GM19023 (cell line): Measurements from ENCODE around the gene FLOT2.
"Not testable (repeated sequence)": the region's sequence is repeated elsewhere in the genome, so short reads cannot be mapped to it uniquely, and the experiment has no call there.

Experiments used
- ATAC-seq: cut with Tn5 transposase; IDR thresholded peaks from one replicate; pipeline ENCODE4 v1.9.1; 2021; ENCODE audit warnings: mild to moderate bottlenecking, moderate library complexity; ENCODE audit not compliant: unreplicated experiment

The FLOT2 gene, protein sequence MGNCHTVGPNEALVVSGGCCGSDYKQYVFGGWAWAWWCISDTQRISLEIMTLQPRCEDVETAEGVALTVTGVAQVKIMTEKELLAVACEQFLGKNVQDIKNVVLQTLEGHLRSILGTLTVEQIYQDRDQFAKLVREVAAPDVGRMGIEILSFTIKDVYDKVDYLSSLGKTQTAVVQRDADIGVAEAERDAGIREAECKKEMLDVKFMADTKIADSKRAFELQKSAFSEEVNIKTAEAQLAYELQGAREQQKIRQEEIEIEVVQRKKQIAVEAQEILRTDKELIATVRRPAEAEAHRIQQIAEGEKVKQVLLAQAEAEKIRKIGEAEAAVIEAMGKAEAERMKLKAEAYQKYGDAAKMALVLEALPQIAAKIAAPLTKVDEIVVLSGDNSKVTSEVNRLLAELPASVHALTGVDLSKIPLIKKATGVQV

DNA sequence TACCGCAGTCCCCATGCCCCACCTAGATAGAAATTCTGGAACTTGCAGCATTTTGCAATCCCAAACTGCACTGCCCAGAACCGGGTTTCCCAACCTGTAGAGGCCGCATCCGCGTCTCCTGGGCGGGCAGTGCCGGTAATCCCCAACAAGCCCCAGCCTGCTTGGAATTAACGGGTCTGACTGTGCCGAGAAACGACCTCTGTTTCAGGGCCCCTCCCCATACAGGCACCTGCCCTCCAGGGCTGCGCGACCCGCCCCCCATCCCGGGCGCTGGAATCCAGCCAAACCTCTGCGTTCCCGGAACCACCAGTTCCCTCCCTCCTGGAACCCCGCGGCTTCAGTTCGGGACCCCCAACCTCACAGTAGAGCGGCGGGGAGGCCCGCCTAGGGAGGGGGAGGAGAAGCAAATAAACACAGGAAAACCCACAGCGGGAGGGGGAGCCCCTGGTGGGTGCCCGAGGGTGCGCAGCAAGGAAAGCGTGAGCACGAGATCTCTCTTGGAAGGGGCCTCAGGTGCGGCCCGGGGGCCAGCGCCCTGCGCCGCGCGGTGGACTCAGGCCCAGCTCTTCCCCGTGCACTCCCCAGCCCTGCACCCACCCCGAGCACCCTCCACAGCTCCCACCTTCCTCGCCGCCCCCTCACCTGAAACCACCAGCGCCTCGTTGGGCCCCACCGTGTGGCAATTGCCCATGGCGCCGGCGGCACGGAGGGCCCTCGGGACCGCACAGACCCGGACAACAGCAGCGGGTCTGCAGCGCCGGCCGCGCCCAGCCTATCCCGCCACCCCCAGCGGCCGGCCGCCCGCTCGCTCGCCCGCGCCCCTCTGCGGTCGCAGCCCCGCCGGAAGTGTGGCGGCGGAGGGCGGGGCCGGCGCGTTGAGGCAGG lies at the start of gene FLOT2:
Gene FLOT2 (minus strand): TSS at position 850 of the 885 bp plus-strand sequence. CDS start 159 bp downstream, at position 691.
- no peak for ATAC-seq

DNA sequence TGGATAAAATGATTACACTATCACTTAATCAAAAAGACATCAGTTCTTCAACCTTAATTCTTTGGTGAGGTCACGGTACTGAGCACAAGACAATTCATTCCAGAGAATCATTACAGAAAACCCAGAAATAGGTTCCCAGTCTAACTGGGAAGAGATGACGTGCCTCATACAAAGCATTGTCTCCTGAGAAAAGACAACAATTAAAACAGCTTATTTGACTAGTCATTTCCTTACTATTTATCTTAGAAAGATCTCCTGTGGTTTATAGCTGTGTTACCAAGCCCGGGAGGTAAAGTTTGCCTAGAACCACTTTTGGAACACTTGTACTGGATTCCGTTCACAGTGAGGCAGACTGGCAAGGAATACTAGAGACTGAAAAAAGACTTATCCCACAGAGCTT lies 48.7 kb upstream of the FLOT2 start:
- no peak for ATAC-seq

DNA sequence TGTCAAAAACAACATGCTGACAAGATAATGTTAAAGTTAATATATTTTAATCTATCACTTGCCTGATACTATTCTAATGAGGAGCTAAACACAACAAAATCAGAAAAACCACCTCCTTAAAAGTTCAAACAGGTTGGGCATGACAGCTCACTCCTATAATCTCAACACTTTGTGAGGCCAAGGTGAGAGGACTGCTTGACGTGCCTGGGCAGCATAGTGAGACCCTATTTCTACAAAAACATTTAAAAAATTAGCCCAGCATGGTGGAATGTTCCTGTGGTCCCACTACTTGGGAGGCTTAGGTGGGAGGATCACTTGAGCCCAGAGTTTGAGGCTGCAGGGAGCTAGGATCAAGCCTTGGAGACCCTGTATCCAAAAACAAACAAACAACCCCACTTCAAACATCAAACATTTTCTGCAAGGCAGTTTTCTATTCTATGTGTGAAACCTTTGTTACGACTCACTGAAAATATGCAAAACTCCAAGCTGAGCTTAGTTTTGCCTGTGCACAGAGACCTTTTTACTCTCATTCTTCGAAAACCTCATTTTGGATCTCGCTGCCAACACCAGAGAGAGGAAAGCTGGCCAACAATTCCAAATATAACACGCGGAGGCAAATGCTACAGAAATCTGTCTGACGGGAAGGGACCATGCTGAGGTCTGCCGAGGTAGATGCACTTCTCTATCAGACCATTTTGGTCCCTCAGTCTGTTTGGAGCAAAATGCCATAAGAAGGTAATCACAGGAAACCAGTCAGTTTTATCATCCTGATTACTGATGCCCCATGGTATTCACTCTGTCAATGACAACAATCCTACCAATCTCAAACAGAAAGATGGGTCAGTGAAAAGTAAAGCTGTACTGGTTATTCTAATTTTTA lies 47.6 kb upstream of the FLOT2 start:
- no peak for ATAC-seq

DNA sequence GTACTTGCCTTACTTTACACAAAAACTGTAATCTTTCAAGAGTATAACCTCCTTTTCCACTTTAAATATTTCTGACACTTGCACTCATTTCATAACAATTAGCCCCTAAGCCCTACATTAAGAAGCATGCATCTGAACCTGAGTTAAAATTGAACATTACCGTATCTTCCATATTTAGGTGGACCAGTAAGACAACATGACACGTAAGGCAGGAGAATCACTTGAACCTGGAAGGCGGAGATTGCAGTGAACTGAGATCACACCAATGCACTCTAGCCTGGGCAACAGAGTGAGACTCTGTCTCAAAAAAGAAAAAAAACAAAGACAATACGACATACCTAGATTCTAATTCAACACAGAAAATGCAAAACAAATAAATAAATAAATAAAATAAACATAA lies 46.8 kb upstream of the FLOT2 start:
- no peak for ATAC-seq

DNA sequence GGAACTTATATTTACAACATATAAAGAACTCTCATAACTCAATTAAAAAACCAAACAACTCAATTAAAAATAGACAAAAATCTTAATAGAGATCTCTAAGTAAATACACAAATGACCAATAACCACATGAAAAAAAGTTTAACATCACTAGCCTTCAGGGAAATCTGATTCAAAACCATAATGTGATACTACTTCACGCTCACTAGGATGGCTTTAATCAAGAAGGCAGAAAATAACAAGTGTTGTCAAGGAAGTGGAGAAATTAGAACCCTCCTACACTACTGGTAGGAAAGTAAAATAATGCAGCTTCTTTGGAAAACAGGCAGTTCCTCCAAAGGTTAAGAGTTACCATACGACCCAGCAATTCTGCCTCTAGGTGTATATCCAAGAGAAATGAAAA lies 45.4 kb upstream of the FLOT2 start:
- no peak for ATAC-seq

DNA sequence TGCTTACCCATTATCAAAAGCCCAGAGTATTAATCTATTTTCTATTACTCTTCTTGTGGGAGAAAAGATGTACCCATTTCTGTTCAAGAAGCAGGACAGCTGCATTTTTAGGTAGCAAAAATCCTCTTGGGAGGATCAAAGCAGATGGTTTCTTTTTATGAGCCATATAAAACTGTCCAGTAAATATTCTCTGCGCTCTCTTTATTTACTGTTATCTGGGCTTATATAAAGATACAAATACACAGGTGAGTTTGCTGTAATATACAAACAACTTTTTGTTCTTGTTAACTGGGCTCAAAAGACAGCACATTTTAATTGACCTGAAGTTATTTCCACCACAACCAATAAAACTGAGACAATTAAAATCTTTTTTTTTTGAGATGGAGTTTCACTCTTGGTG lies 43.7 kb upstream of the FLOT2 start:
- no peak for ATAC-seq

DNA sequence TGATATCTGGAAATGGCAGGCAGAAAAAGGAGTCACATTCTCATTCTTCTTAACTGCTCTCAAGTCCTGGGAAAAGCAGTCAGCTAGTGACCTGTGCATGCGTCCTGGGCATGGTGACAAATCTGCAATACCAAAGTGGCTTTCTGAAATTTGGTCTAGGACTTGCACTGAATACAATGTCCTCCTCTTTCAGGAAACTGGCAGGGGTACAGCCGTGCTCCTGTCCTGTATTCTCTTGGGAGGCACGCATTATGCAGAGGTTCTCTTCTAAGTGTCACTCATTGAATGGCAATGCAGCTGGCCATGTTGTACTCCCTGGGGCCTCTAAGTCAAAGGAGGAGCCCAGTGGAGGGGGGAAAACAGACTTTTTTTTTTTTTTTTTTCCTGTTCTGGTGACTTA lies 43.1 kb upstream of the FLOT2 start:
- ATAC-seq, result no peak

DNA sequence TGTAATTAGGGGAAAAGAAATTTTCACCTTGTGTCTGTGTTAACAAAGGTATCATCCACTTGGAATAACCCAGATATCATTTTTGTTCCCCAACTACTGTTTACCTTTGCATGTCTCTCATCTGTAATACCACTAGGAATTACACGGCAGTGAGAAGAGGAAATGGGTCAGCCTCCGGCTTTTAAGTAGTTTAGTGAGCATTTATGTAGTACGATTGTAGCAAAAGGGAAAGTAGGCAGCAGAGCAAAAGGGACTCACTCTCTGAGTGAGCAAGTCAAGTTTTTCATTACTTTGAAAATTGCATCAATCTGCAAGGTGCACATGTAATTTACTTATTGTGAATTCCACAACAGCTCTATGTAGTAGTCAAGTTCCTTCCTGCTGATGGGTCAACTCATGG lies 42.6 kb upstream of the FLOT2 start:
- ATAC-seq, result no peak

DNA sequence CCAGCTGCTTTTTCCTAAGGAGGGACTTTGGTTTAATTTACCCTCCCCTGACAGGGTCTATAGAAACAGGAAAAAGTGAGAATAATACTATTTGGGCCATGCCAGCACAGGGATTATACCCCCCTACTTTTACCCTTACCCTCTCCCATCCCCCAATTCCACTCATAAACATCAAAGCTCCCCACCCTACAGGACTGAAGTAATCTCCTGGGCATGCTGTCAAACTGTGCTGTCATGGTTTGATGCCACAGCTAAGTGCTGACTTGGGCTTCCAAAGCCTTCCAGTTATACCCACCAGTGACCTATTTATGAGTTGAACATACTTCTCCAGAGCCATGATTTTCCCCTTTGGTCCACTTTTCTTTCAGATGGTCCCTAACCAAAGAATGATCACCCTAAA lies 41.0 kb upstream of the FLOT2 start:
- no peak for ATAC-seq

DNA sequence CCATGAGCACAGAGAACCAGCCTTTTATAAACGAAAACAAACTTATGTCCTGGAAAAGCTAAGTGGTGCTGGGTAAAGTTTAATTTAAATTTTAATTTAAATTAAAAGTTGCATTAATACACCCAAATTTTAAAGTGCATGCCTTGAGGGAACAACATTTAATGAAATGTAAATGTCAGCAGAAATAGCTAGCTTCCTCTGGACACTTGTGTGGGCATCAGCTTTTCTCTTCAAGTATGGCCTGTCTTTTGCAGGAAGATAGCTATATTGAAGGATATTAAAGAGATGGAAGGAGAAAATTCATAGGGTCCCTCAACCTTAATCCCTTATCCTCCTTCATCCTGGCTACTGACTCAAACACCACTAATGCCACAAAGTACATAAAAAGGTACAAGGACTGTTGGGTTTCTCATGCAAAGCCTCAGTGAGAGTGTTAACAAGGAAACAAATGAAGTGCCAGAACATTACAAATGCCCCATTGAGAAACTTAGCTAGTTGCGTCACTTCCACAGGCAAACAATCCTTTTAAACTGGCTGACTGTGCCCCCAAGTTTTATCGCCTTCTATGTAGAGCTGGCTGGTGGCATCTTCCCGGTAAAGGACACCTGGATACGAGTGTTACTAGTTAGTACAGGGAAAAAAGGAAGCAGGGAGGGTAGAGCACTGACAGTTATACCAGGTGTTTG lies 39.7 kb upstream of the FLOT2 start:
- no peak for ATAC-seq

DNA sequence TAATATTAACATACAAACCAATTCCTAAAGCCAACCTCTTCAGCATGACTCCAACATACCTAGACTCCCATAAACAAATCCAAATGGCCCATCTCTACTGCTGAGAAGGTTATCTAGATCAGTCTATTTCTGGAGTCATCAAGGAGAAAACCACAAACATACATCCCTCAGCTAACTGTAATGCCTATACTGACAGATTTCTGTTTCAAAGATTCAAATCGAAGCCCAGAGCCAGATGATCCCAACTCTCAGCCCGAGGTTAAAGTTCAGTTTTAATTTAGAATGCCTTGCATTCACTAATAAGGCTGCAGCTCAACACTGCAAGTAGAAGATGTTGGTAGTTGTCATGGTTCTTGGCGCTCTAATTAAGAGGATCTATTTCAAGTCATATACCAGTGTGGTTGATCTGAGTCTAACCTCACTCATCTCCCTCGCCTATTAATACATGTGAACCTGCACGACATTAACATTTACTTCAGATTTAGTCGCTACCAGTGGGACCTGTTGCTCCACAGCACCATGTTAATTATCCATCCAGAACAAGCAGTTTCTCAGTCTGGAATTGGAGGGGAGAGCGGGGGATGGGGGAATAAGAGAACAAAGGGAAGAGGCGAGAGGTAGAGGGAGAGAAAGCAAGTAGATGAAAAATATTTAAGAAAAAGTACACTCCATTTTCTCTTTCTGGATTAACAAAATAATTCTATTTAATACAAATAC lies 38.4 kb upstream of the FLOT2 start:
- no peak for ATAC-seq

DNA sequence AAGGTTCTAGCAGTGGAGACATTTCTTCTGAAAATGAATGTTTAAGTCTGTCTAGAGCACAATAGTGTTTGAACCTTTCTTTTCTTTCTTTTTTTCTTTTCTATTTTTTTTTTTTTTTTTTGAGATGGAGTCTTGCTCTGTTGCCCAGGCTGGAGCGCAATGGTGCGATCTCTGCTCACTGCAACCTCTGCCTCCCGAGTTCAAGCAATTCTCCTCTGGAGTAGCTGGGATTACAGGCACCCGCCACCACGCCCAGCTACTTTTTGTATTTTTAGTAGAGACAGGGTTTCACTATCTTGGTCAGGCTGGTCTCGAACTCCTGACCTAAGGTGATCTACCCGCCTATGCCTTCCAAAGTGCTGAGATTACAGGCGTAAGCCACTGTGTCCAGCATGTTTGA lies 37.0 kb upstream of the FLOT2 start:
- ATAC-seq, result not testable (repeated sequence)

DNA sequence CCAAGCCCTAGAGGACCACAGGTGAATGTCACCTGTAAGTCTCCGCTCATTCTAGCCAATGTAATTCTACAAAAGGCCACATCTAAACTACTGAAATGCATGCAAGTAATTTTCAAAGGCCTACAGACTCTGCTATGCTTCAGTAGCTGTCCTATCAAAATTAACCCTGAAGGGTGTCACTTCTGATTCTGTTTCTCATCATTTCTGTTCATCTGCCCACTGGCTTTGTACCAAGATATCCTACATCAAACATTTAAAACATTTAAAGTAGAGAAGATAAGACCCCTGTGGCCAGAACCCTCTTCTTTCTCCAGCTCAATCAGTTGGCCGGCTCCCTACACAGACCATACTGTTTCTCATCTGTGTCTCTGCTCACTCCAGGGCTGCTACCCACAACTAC lies 32.3 kb upstream of the FLOT2 start:
- ATAC-seq, result no peak

DNA sequence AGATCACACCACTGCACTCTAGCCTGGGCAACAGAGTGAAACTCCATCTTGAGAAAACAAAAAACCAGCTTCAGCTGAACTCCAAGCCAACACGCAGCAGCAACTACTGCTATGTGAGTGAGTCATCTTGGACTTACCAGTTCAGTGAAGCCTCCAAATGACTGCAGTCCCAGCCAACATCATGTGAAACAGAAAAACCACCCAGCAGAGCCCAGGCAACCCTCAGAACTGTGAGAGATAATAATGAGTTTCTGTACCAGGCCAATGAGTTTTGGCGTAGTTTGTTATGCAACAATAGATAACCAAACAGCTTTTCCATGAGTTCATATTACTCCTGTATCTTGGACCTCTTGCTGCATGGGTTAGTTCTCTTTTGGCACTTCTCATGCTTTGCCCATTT lies 30.5 kb upstream of the FLOT2 start:
- ATAC-seq, result no peak

DNA sequence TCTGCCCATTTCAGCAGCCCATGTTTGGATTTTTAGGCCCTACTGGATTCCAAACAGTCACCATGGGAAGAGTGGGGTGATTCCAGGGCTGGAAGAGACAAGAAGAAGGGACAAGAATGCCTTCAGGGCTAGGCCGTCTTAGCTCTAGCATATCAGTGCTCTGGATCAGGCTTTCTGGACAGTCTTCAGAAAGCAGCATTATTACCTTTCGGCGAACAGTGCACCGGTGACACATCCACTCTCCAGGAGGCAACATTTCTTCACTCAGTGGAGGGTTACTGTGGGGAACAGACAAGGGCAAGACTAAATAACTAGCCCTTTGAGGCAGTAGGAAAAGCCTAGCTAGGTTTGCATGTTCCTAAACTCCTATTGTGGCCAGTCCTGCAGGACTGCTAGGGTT lies 29.3 kb upstream of the FLOT2 start:
- no peak for ATAC-seq

DNA sequence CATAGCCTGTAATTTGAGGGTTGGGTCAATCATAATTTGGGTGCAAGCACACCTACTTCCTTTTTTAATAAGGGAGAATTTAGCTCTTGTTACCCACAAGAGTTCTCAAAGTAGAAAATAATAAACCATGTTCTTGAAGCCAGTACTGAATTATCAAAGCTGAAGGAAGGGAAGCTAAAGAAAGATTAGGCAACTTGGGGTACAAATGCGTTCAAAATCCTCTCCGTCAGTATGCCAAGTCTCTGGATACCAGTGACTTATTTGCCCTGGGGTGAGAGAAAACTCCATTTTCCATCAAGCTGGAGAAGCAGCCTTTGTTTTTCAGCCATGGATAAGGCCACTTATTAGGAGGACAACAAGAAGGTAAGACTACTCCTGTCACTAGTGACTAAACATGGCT lies 28.8 kb upstream of the FLOT2 start:
- no peak for ATAC-seq

DNA sequence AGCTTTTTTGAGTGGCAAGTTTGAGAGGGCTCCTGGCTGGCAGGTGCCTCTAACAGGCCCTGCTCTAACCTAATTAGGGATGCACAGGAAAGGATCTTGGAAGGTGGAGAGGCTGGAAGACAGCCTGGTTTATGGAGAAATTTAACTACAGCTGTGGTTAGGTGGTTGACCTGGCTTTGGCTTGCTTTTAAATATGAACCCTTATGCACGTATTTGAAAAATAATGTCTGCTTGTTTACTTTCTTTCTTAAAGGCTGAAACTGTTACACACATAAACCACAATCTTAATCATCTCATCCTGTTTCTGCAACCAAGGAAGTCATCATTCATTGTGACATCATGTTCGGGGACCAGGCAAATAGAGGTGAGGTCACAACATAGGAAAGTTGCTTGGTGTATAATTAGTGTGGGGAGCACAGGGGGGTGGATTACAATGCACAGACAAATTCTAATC lies 28.4 kb upstream of the FLOT2 start:
- ATAC-seq, result no peak

DNA sequence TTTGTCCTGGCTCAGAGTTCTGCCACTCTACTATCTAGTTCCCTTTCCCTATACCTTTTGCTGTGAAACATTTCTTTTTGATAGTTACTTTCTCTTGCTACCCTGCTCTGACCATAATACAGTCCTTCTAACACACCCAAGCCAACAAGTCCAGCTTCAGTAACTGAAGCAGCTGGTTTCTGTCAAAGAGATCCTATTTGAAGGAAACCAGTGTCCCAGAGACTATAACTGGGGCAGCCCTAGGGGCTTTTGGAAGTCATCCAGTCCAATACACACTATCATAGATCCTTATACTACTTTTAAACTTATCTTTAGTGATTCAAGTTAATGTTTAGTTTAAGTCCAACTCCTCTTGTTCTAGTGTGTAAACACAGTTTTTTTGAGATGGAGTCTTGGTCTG lies 22.7 kb upstream of the FLOT2 start:
- no peak for ATAC-seq

DNA sequence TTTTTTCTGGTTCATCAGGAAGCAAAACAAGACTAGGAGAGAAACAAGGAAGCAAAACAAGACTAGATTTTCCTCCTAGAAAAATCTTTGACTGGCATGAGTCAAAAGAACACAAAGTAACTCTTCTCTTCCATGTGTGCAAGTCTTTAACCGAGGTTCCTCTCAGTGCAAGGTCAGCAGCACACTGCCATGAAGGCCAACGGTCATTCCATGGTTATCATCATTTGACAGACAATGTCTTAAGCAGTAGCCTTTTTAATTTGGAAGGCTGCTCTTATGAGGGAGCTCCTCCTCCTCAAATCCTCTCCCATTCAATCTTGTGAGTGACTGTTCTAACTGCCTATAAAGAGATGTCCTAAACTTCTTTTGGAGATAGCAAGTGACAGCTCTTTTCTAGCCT lies 20.8 kb upstream of the FLOT2 start:
- ATAC-seq, result no peak

DNA sequence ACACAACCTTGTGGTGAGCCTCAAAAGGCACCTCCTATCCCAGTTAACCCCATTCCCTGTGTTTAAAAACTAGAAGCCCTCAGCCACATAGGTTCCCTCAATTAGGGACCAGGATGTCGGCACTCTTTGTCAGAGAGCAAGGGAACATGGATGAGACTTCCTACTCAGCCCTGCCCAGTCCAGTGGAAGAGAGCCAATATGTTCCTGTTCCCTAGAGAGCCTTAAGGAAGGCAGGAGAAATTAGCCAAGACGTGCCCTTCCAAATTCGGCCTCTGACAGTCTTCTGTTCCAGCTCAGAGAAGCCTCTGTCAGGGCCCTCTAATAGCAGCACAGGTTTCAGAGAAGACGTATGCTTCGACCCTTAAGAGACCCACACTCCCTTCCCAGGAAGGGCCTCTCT lies 19.9 kb upstream of the FLOT2 start:
- ATAC-seq, result no peak
